Neural progenitor cell (in vitro differentiated cells): Measurements from ENCODE around the gene GPHN.

Experiments
- CTCF ChIP-seq: fragments of 200-600 bp; sonication (generic); IDR thresholded peaks from 2 replicates; pipeline ENCODE4 v1.5.1; 2017; ENCODE audit warnings: antibody characterized with exemption, mild to moderate bottlenecking
- EZH2 ChIP-seq: fragments of 200-600 bp; sonication (generic); IDR thresholded peaks from 2 replicates; pipeline ENCODE4 v1.6.1; 2017; ENCODE audit warnings: antibody characterized with exemption, mild to moderate bottlenecking, moderate library complexity

- TF ChIP-seq CTCF = no peak
- TF ChIP-seq EZH2 = no peak
These were observed 563.6 kb downstream of the GPHN start for GRCh38 chr14:67071506-67071905.
